ENCODE measurements around the gene PFKFB3. TPM values are rescaled to one million over a fixed set of nuclear protein-coding genes. Genes with fewer than 3 reads are reported as not detected.
"Not testable (repeated sequence)": the region's sequence is repeated elsewhere in the genome, so short reads cannot be mapped to it uniquely, and the experiment has no call there.

Gene PFKFB3
- total RNA-seq, 1 donor from 2014 or later, result 137 TPM

- Mint-ChIP-seq H3K27me3 (ENCODE audit: unreplicated experiment) (peaks cover 4% of the 10 kb centered on the region), H3K4me3 (ENCODE audit: unreplicated experiment) (peak overlapping the region; percentile 53), H3K4me1 (ENCODE audit: low read depth, unreplicated experiment) (peaks cover 32% of the 10 kb centered on the region), H3K9me3 (ENCODE audit: unreplicated experiment) (peaks cover 6% of the 10 kb centered on the region), H3K36me3 (ENCODE audit: unreplicated experiment) (no peaks in the 10 kb centered on the region), H3K27ac (ENCODE audit: unreplicated experiment) (peak overlapping the region; percentile 67)
- TF ChIP-seq, protein P1, sequence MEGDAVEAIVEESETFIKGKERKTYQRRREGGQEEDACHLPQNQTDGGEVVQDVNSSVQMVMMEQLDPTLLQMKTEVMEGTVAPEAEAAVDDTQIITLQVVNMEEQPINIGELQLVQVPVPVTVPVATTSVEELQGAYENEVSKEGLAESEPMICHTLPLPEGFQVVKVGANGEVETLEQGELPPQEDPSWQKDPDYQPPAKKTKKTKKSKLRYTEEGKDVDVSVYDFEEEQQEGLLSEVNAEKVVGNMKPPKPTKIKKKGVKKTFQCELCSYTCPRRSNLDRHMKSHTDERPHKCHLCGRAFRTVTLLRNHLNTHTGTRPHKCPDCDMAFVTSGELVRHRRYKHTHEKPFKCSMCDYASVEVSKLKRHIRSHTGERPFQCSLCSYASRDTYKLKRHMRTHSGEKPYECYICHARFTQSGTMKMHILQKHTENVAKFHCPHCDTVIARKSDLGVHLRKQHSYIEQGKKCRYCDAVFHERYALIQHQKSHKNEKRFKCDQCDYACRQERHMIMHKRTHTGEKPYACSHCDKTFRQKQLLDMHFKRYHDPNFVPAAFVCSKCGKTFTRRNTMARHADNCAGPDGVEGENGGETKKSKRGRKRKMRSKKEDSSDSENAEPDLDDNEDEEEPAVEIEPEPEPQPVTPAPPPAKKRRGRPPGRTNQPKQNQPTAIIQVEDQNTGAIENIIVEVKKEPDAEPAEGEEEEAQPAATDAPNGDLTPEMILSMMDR (IDR thresholded peaks at IDR 0.05; ENCODE audit: partially characterized antibody, unreplicated experiment), result no peak
- no peak for DNase-seq
These were observed 40.0 kb upstream of the PFKFB3 start for GRCh38 chr10:6162589-6163356.

- Mint-ChIP-seq H3K4me3 (ENCODE audit: unreplicated experiment) (peak overlapping the region; percentile 99), H3K36me3 (ENCODE audit: unreplicated experiment) (no peaks in the 10 kb centered on the region), H3K27me3 (ENCODE audit: unreplicated experiment) (peaks cover 4% of the 10 kb centered on the region), H3K4me1 (ENCODE audit: low read depth, unreplicated experiment) (peaks cover 33% of the 10 kb centered on the region), H3K9me3 (ENCODE audit: unreplicated experiment) (peaks cover 6% of the 10 kb centered on the region), H3K27ac (ENCODE audit: unreplicated experiment) (peak overlapping the region; percentile 97)
- TF ChIP-seq, protein P1 (IDR thresholded peaks at IDR 0.05; ENCODE audit: partially characterized antibody, unreplicated experiment), result no peak
- peak; percentile 93 for DNase-seq
These were observed 39.1 kb upstream of the PFKFB3 start for GRCh38 chr10:6163364-6164270.

DNA sequence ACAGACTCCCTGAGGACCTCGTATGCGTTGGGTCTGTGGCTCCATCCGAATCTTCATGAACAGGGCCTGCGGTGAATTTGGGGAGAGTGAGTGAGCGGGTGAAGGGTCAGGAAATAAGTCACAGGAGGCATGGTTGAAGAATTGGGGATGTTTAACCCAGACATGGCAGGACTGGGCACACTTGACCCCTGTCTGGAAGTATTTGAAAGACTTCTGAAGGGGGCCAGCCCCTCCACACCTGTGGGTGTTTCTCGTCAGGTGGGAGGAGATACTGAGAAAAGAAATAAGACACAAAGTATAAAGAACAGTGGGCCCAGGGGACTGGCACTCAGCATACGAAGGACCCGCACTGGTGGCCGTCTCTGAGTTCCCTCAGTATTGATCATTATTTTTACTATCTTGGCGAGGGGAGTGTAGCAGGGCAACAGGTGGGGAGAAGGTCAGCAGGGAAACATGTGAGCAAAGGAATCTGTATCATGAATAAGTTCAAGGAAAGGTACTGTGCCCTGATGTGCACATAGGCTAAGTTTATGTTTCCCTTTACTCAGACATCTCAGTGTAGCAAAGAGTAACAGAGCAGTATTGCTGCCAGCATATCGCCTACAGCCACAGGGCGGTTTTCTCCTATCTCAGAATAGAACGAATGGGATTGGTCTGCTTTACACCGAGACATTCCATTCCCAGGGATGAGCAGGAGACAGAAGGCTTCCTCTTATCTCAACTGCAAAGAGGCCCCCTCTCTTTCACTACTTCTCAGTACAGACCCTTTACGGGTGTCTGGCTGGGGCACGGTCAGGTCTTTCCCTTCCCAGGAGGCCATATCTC lies 38.2 kb upstream of the PFKFB3 start:
- no peaks in the 10 kb centered on the region for H3K36me3 Mint-ChIP-seq (ENCODE audit: unreplicated experiment)

GRCh38 chr10:6165221-6165725 lies 37.5 kb upstream of the PFKFB3 start:
- Mint-ChIP-seq H3K4me3 (ENCODE audit: unreplicated experiment) (peak overlapping the region; percentile 64), H3K4me1 (ENCODE audit: low read depth, unreplicated experiment) (peaks cover 43% of the 10 kb centered on the region), H3K9me3 (ENCODE audit: unreplicated experiment) (peaks cover 11% of the 10 kb centered on the region), H3K27ac (ENCODE audit: unreplicated experiment) (peak overlapping the region; percentile 97), H3K27me3 (ENCODE audit: unreplicated experiment) (peaks cover 6% of the 10 kb centered on the region), H3K36me3 (ENCODE audit: unreplicated experiment) (no peaks in the 10 kb centered on the region)
- TF ChIP-seq, protein P1 (IDR thresholded peaks at IDR 0.05; ENCODE audit: partially characterized antibody, unreplicated experiment), result no peak
- DNase-seq, result no peak

More for the DNA sequence above, 38.2 kb upstream of the PFKFB3 start:
- Mint-ChIP-seq H3K9me3 (ENCODE audit: unreplicated experiment) (peaks cover 11% of the 10 kb centered on the region), H3K4me1 (ENCODE audit: low read depth, unreplicated experiment) (peaks cover 39% of the 10 kb centered on the region), H3K27ac (ENCODE audit: unreplicated experiment) (peak overlapping the region; percentile 97), H3K4me3 (ENCODE audit: unreplicated experiment) (peak overlapping the region; percentile 99), H3K27me3 (ENCODE audit: unreplicated experiment) (peaks cover 6% of the 10 kb centered on the region)
- no peak for DNase-seq
- TF ChIP-seq, protein P1 (IDR thresholded peaks at IDR 0.05; ENCODE audit: partially characterized antibody, unreplicated experiment), result no peak

DNA sequence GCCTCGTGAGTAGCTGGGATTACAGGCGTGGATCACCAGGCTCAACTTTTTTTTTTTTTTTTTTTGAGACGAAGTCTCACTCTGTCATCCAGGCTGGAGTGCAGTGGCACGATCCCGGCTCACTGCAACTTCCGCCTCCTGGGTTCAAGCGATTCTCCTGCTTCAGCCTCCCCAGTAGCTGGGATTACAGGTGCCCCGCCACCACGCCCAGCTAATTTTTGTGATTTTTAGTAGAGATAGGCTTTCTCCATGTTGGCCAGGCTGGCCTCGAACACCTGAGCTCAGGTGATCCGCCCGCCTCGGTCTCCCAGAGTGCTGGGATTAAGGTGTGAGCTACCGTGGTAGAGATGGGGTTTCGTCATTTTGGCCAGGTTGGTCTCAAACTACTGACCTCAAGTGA lies 36.8 kb upstream of the PFKFB3 start:
- DNase-seq; H3K27me3 Mint-ChIP-seq (ENCODE audit: unreplicated experiment); H3K36me3 Mint-ChIP-seq (ENCODE audit: unreplicated experiment): not testable (repeated sequence)
- Mint-ChIP-seq H3K27ac (ENCODE audit: unreplicated experiment) (peak overlapping the region; percentile 97), H3K9me3 (ENCODE audit: unreplicated experiment) (peaks cover 11% of the 10 kb centered on the region), H3K4me1 (ENCODE audit: low read depth, unreplicated experiment) (peaks cover 47% of the 10 kb centered on the region), H3K4me3 (ENCODE audit: unreplicated experiment) (peak overlapping the region; percentile 64)
